Activated naive CD8-positive, alpha-beta T cell treated with anti-CD3 and anti-CD28 coated beads, Interleukin-2, amount 50 U/mL, for 24 hours (primary cell): ENCODE data around the gene GOLGA7B.

Experiments used
- ATAC-seq: fragments of 150-1000 bp; cut with Tn5 transposase; one replicate; pipeline ENCODE4 v1.10.0; 2021
- DNase-seq: peaks from one replicate; pipeline ENCODE4 v3.0.0; 2021
- H3K27ac Mint-ChIP-seq: one replicate; pipeline ENCODE4 v1.8.0; 2021; ENCODE audit warnings: mild to moderate bottlenecking, mixed read lengths
- H3K27me3 Mint-ChIP-seq: one replicate; pipeline ENCODE4 v1.8.0; 2021; ENCODE audit warnings: mixed read lengths
- H3K36me3 Mint-ChIP-seq: one replicate; pipeline ENCODE4 v1.8.0; 2021; ENCODE audit warnings: low read depth, mixed read lengths
- H3K4me1 Mint-ChIP-seq: one replicate; pipeline ENCODE4 v1.8.0; 2021; ENCODE audit warnings: mixed read lengths
- H3K4me3 Mint-ChIP-seq: one replicate; pipeline ENCODE4 v1.8.0; 2021; ENCODE audit warnings: mild to moderate bottlenecking, moderate library complexity, mixed read lengths
- H3K9me3 Mint-ChIP-seq: one replicate; pipeline ENCODE4 v1.8.0; 2021; ENCODE audit warnings: mixed read lengths

Gene GOLGA7B

DNA sequence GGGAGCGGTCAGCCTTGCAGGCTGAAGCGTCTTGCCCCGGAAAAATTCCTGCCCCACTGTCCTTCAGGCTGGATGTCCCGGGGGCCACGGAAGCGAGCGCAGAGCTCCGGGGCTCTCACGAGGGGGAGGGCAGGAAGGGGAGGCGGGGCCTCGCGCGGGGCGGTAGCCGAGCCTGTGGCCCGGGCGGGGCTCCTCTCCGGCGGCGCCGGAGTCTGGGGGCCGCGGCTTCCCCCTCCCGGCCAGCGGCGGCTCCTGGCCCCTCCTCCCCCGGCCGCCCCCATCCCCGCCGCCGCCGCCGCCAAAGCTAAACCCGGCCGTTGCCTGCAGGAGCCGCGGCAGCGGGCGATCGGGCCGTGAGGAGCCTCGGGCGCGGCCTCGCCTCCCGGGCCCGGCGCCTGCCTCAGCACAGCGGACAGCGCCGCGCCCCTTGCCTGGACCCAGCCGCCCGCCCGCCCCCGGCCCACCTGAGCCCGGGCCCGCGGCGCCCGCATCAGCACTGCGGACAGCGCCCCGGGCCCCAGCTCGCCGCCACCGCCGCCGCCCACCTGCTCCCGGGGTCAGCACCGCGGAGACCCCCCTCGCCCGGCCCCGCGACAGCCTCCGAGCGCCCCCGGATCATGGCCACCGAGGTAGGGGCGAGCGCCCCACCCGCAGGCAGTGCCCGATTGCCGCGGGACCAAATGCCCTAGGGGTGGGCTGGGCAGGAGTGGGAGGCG, at the start of gene GOLGA7B:
GOLGA7B (plus strand) TSS at position 157 of the 716 bp plus-strand sequence; CDS start at position 618, 461 bp downstream.
- Mint-ChIP-seq H3K4me1 (peaks cover 34% of the 10 kb centered on the region), H3K9me3 (no peaks in the 10 kb centered on the region), H3K4me3 (peak within 1 kb of the TSS; percentile 73), H3K27me3 (peaks cover 1% of the 10 kb centered on the region), H3K36me3 (no peaks in the 10 kb centered on the region), H3K27ac (no peak within 1 kb of the TSS)
- DNase-seq (peak; percentile 61), ATAC-seq (peak; percentile 65)

DNA sequence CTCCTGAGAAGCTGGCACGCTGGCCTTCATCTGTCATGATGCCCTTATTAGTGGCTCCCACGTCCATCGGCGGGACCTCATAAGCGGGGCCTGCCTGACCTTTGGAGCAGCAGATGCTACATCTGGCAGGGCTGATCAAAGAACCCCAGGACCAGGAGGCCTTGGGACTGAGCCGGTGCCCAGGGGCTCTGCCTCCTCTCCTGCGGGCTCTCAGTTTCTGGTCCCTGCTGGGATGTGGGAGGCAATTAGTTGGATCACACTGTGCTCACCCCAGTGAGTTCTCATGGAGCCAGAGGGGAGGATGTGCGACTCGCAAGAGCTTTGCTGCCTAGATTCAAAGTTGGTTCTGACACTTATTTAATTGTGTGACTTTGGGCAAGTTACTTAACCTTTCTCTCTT, 49.2 kb upstream of the GOLGA7B start:
- Mint-ChIP-seq H3K36me3 (no peaks in the 10 kb centered on the region), H3K27me3 (peaks cover 2% of the 10 kb centered on the region), H3K9me3 (peaks cover 16% of the 10 kb centered on the region), H3K4me1 (peaks cover 16% of the 10 kb centered on the region), H3K27ac (no peak overlapping the region), H3K4me3 (no peak overlapping the region)
- ATAC-seq (no peak), DNase-seq (no peak)

DNA sequence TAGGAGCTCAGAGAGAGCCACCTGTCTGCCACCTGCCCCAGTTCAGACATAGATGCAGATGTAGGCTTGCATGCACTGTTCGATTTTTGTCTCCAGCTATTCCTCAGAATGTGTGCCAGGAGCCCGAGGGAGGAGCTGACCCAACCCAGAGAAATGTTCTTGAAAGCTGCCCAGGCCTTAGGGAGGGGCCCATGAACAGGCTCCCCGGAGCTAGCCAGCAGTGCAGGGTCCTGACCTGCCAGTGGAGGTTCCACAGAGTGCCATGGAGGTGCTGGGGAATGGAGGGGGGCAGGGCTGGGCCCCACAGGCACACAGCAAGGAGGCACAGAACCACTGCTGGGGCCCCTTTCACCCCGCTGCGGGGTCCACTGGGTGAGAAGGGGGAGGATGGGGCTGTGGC, 48.2 kb upstream of the GOLGA7B start:
- Mint-ChIP-seq H3K4me1 (peaks cover 9% of the 10 kb centered on the region), H3K4me3 (no peak overlapping the region), H3K27ac (no peak overlapping the region), H3K9me3 (peaks cover 14% of the 10 kb centered on the region), H3K27me3 (peaks cover 2% of the 10 kb centered on the region), H3K36me3 (no peaks in the 10 kb centered on the region)
- DNase-seq (no peak), ATAC-seq (no peak)

DNA sequence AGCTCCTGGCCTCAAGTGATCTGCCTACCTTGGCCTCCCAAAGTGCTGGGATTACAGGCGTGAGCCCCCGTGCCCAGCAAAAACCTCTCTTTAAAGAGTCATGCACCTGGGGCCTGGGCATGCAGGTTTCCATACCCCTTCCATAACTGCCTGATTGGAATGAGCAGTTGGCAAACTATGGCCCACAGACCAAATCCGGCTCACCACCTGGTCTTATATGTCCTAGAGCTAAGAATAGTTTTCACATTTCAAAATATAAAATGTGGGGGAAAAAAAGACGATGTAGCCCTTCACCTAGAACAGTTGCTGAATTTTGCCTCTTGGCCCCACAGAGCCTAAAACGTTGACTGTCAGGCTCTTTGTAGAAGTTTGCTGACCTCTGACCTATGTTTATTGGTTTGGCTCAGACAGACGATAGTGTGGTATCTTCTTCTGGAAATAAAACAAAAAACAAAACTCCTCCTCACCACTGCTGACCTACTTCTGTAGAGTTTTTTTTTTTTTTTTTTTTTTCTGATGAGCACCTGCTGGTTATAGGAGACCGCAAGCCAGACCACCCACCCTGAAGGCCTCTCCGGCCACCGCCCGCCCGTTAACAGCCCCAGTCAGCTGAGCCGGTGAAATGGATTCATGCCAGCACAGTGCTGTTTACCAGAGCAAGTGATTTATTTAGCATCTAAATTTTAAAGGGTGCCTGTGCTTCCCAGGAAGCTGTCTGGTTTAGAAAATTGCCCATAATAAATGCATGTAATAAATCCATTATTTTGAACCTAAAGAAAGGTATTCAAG, 44.4 kb upstream of the GOLGA7B start:
- no peak for DNase-seq
- Mint-ChIP-seq H3K27ac (no peak overlapping the region), H3K4me1 (no peaks in the 10 kb centered on the region), H3K36me3 (no peaks in the 10 kb centered on the region), H3K4me3 (no peak overlapping the region), H3K9me3 (no peaks in the 10 kb centered on the region), H3K27me3 (peaks cover 2% of the 10 kb centered on the region)
- ATAC-seq = no peak

DNA sequence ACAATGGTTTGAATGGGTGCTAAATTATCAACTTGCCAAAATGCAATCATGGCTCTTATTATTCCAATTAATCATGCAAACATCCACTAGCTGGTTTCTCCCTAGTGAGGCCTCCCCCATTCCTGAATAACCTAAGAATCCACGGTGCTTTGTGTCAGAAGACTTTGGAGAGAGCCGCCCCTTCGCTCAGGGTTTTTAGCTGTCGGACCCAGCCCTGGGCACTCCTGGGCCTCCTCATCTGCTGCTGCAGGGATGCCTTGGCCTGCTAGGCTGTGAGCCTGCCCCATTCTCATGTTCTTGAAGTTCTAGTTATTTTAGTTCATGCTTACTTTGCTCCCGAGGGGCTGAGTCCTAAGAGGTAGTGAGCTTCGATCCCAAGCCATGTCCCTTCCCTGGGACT, 43.7 kb upstream of the GOLGA7B start:
- ATAC-seq = no peak
- H3K36me3 Mint-ChIP-seq = no peaks in the 10 kb centered on the region

DNA sequence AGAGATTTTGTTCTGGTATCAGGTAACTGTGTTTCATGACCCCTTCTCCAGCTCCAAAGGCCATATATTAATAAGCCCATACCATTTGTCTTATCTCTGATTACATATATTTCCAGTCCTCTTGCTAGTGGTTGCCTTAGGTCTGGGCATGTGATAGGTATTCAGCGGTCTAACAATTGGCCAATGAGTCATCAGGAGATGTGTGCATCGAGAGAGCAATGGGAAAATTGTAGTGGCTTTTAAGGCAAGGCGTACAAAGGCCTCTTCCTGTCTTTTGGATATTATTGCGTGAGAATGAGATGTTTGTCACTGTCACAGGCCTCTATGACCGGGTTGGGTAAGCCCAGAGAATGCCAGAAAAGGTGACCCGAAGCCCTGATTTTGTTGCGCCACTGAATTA, 39.2 kb upstream of the GOLGA7B start:
- no peaks in the 10 kb centered on the region for H3K9me3 Mint-ChIP-seq
- no peaks in the 10 kb centered on the region for H3K36me3 Mint-ChIP-seq
- no peaks in the 10 kb centered on the region for H3K27me3 Mint-ChIP-seq
- DNase-seq (no peak), ATAC-seq (no peak)
- H3K27ac Mint-ChIP-seq = no peak overlapping the region
- peaks cover 6% of the 10 kb centered on the region for H3K4me1 Mint-ChIP-seq
- no peak overlapping the region for H3K4me3 Mint-ChIP-seq

More for the DNA sequence above, 43.7 kb upstream of the GOLGA7B start:
- no peak for DNase-seq
- Mint-ChIP-seq H3K4me3 (no peak overlapping the region), H3K27ac (no peak overlapping the region), H3K27me3 (peaks cover 2% of the 10 kb centered on the region), H3K4me1 (no peaks in the 10 kb centered on the region), H3K9me3 (no peaks in the 10 kb centered on the region)

DNA sequence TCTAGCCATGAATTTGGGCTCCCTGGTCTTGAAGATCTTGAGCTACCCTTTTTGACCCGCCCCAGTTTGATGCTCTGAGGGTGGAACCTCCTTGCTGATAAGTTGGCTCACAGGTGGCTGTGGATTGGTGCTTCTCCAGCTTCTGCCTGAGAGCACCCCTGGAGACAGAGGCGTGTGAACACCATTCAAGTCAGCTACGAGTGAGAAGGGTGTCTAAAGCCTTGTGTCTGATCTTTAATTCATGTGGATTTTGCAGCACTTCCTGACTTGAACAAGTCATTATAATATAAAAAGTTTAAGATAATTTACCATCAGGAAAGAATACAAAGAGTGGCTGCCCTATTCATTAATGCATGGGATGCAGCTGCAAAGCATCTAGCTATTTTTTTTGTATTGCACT, 37.7 kb upstream of the GOLGA7B start:
- Mint-ChIP-seq H3K27me3 (no peaks in the 10 kb centered on the region), H3K4me1 (peaks cover 6% of the 10 kb centered on the region), H3K36me3 (no peaks in the 10 kb centered on the region), H3K9me3 (no peaks in the 10 kb centered on the region), H3K27ac (no peak overlapping the region), H3K4me3 (no peak overlapping the region)
- DNase-seq = no peak
- ATAC-seq = no peak

DNA sequence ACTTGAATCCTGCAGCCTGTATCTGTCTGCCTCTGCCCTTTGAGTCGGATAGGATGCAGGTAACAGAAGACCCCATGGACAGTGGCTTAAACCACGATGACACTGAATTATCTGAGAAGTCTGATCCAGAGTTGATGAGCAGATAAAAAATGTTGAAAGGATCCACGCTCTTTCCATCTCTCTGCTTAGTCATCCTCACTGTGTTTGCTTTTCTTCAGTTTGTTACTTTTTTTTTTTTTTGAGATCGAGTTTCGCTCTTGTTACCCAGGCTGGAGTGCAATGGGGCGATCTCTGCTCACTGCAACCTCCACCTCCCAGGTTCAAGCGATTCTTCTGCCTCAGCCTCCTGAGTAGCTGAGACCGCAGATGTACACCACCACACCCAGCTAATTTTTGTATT, 36.9 kb upstream of the GOLGA7B start:
- H3K27ac Mint-ChIP-seq = no peak overlapping the region
- DNase-seq = no peak

DNA sequence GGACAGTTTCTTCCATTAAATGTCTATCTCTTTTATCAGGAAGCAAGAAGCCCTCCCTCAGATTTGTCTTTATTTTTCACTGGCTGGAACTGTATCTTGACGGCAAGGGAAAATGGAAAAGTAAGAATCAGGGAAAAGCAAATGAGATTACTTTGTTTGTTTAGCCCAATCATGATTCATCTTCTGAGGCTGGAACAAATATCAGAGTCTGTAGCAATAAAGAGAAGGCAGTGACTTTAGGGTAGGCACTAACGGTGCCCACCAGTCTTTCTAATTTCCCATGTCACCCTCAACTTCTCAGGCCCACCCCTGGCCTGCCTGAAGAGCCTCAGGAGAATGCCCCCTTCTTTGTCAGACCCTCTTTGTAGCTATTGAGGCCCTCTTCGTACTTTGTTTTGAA, 36.3 kb upstream of the GOLGA7B start:
- Mint-ChIP-seq H3K36me3 (no peaks in the 10 kb centered on the region), H3K27ac (no peak overlapping the region), H3K27me3 (no peaks in the 10 kb centered on the region), H3K9me3 (no peaks in the 10 kb centered on the region), H3K4me3 (no peak overlapping the region), H3K4me1 (peaks cover 6% of the 10 kb centered on the region)
- DNase-seq = no peak
- no peak for ATAC-seq

More for the DNA sequence above, 36.9 kb upstream of the GOLGA7B start:
- H3K36me3 Mint-ChIP-seq = no peaks in the 10 kb centered on the region
- no peaks in the 10 kb centered on the region for H3K27me3 Mint-ChIP-seq
- no peak overlapping the region for H3K4me3 Mint-ChIP-seq
- no peak for ATAC-seq
- peaks cover 6% of the 10 kb centered on the region for H3K4me1 Mint-ChIP-seq
- H3K9me3 Mint-ChIP-seq = no peaks in the 10 kb centered on the region

DNA sequence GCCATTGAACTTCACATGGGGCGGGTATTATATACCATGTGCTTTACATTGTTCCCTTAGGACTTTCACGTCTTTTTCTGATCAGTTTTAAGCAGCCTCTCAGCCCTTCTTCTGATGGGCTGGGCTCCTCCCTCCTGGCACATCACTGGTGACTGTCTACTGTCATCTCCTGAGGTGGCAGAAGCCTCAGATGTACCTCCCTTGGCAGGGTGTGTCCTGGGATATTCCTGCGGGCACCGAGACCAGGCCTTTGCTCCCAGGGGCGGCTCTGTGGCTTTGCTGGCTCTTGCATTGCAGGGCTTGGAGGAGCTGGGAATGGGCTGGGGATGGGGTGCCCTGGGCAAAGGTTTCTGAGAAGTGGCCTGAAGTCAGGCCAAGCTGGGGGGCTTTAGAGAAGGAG, 34.6 kb upstream of the GOLGA7B start:
- H3K27me3 Mint-ChIP-seq = no peaks in the 10 kb centered on the region
- H3K27ac Mint-ChIP-seq = no peak overlapping the region
- H3K9me3 Mint-ChIP-seq = no peaks in the 10 kb centered on the region

DNA sequence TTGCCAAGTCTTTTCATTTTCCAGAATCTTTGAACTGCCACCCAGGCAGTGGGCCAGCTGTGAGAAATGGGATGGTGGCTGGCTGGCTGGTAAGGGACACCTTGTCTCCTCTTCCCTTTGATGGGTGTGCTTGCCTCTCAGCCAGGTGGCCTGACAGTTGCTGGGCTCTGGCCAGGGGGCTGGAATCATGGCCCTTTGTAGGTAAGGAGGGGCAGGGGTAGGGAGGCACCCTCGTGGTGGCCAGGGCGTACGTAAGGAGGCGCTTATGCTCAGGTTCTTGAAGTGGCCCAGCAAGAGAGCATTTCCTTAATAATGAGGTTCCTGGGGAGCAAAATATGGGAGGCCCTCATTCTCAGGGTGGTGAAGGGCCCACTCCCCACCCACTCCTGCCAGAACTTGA, 33.0 kb upstream of the GOLGA7B start:
- ATAC-seq (no peak), DNase-seq (no peak)
- Mint-ChIP-seq H3K27me3 (no peaks in the 10 kb centered on the region), H3K9me3 (no peaks in the 10 kb centered on the region), H3K36me3 (no peaks in the 10 kb centered on the region), H3K4me3 (no peak overlapping the region), H3K27ac (no peak overlapping the region), H3K4me1 (peaks cover 6% of the 10 kb centered on the region)

More for the DNA sequence above, 34.6 kb upstream of the GOLGA7B start:
- H3K4me3 Mint-ChIP-seq = no peak overlapping the region
- H3K4me1 Mint-ChIP-seq = peaks cover 6% of the 10 kb centered on the region
- DNase-seq (no peak), ATAC-seq (no peak)
- H3K36me3 Mint-ChIP-seq = no peaks in the 10 kb centered on the region

DNA sequence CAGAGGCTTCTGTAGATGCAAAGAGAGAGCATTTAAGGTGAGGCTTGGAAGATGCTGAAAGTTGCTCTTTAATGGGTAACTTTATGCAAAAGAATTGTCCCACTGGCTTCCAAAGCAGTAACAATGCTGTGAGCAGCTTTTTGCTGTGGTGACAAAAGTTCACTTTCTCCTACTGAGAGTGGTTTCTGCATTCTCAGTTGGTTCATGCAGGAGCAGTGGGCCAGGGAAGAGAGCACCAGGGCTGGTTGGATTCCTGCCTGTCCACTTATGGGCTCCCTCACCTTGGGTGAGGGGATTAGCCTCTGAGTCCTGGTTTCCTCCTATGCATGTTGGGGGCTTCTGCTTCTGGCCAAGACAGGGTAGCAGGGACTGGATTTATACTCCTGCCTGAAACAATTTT, 31.1 kb upstream of the GOLGA7B start:
- no peaks in the 10 kb centered on the region for H3K36me3 Mint-ChIP-seq
- H3K4me3 Mint-ChIP-seq = no peak overlapping the region
- H3K27ac Mint-ChIP-seq = no peak overlapping the region
- H3K9me3 Mint-ChIP-seq = no peaks in the 10 kb centered on the region
- no peaks in the 10 kb centered on the region for H3K27me3 Mint-ChIP-seq
- DNase-seq (no peak), ATAC-seq (no peak)
- H3K4me1 Mint-ChIP-seq = peaks cover 4% of the 10 kb centered on the region

DNA sequence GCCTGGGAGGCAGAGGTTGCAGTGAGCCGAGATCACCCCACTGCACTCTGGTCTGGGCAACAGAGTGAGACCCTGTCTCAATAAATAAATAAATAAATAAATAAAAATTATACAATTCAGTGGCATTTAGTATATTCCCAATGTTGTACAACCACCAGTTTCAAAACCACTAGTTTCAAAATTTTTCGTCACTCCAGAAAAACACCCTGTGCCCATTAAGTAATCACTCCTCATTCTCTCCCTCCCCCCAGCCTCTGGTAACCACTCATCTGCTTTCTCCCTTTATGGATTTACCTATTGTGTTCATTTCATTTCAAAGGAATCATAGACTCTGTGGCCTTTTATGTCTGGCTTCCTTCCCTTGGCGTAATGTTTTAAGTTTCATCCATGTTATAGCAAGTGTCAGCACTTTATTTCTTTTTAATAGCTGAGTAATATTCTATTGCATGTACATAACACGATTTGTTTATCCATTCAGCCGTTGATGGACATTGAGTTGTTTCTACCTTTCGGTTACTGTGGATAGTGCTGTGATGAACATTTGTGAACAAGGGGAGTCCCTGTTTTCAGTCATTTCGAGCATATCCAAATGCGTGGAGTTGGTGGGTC, 29.4 kb upstream of the GOLGA7B start:
- no peak for DNase-seq
- Mint-ChIP-seq H3K9me3 (no peaks in the 10 kb centered on the region), H3K27ac (no peak overlapping the region), H3K4me1 (peaks cover 4% of the 10 kb centered on the region), H3K4me3 (no peak overlapping the region), H3K27me3 (no peaks in the 10 kb centered on the region), H3K36me3 (no peaks in the 10 kb centered on the region)
- ATAC-seq = no peak

DNA sequence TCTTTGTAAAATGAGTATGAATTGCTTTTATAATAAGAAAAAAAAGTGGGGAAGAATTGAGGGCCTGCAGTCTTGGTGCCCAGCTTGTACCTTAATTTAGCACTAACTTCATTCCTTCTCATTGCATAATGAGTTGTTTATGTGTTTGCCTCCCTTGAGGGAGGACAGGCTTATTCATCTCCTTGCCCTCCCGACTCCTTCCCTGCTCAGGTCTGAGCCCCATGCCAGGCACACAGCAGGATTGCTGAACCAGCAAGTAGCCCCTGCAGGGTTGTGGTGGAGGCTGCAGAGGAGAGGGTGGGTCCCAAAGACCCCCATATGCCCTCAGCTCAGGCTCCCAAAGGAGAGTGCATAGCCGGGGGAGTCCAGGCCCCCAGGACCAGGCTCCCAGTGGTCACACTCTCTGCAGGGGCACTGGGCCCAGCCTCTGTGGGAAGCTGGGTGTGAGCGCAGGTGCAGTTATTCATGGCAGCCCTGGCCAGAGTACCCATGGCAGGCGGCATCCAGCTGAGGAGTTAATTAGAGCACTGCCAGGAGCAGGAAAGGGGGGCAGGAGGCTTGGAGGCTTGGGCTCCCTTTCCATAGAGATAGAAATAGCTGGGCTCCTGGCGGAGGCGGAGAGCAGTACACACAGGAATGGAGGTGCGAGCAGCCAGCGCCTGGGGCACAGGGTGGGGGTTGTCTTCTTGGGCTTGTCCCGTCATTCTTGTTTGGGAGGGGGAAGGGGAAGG, 28.2 kb upstream of the GOLGA7B start:
- H3K27ac Mint-ChIP-seq = no peak overlapping the region
- no peaks in the 10 kb centered on the region for H3K36me3 Mint-ChIP-seq
- DNase-seq = no peak
- no peak for ATAC-seq
- peaks cover 4% of the 10 kb centered on the region for H3K4me1 Mint-ChIP-seq
- no peaks in the 10 kb centered on the region for H3K27me3 Mint-ChIP-seq
- no peak overlapping the region for H3K4me3 Mint-ChIP-seq
- H3K9me3 Mint-ChIP-seq = no peaks in the 10 kb centered on the region
